Dedifferentiated amniotic fluid mesenchymal stem cell (primary cell): ENCODE results near the gene SRCAP.
"Not testable (repeated sequence)": the region's sequence is repeated elsewhere in the genome, so short reads cannot be mapped to it uniquely, and the experiment has no call there.

ENCODE experiments used
- DNase-seq: peaks from one replicate; pipeline ENCODE4 v3.0.0-alpha.2; 2016; ENCODE audit errors: extremely low spot score

The SRCAP gene

DNA sequence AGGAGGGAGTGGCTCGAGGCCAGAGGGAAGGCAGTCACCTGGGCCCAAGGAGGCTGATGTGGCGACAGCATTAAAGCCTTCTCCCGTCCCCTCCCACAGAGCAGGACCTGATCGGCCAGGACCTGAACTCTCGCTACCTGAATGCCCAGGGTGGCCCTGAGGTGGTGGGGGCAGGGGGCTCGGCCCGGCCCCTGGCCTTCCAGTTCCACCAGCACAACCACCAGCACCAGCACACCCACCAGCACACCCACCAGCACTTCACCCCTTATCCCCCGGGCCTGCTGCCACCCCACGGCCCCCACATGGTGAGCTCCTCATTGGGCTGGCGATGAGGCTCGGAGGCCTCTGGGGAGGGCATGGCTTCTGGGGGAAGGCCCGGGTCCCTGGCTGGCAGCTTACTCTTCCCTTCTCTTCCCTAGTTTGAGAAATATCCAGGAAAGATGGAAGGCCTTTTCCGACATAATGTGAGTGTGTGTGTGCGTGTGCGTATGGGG, 34.3 kb upstream of the SRCAP start:
- no peak for DNase-seq

DNA sequence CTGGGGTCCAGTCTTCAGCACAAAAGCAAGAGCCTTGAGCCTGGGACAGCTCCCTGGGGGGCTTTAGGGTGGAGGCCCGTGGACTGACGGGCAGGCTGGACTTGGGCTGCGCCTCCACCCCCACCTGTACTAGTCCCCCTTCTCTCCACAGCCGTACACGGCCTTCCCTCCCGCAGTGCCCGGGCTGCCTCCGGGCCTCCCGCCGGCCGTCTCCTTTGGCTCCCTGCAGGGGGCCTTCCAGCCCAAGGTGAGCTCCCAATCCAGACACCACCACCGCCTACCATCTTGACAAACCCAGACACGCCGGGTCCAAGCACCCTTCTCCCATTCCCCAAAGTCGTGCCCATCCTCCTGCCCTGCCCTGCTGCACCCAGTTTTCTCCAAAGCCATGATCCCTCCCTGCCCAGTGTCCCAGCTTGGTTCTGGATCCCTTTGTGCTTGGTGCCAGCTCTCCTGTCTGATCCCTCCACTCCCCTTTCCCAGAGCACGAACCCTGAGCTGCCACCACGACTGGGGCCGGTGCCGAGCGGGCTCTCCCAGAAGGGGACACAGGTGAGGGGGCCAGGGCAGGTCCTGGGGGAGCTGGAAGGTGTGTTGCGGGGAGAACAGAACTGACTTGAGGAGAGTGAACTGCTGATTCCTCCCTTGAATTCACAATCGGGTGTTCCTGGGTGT, 33.7 kb upstream of the SRCAP start:
- no peak for DNase-seq

DNA sequence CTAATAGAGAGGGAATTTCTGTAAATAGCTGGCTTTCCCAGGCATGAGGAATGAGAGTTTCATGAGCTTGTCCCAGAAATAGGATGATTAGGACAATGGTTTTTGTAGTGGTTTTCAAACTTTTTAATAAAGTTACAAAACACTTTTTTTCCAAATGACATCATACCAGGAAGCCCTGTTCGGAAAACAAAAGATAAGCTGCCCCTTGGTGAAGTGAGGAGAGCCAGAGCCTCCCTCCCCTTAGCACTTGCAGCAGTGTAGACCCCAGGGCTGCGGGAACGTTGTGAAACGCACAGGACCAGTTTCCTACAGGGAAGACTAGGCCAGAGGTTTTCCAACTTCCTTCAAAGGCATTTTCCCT, 33.2 kb upstream of the SRCAP start:
- no peak for DNase-seq

DNA sequence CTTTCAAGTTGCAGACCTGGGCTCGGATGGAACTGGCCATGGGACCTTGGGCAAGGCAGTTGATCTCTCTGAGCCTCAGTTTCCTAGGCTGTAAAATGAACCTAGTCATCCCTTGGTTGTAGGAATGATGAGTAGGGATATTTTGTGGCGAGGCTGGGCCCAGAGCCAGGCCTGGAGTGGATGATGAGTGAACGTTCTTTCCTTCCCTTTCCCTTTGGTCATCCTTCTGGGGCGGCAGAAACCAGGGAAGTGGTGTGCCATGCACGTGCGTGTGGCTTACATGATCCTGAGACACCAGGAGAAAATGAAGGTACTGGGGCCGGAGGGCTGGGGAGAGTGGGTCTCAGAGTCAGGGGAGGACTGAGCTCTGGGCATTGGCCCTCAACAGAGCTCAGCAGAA, 32.3 kb upstream of the SRCAP start:
- no peak for DNase-seq

DNA sequence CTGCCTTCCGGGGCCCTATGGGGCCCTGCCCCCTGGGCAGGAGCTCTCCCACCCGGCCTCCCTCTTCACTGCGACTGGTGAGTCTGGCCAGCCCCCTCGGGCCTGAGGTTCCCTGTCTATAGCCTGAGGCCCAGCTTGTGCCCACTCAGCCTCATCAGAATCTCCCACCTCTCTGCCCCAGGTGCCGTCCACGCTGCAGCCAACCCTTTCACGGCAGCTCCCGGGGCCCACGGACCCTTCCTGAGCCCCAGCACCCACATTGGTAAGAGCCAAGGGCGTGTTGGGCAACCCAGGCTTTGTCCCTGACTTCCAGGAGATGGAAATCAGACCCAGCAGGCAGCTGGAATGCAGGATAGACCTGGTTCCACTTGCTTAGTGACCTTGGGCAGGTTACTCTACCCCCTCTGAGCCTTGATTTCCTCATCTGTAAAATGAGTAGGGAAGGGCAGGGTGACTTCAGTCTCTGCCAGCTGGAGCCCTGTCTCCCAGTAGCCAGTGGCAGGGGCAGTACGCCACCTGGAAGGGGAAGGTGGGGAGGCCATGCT, 31.5 kb upstream of the SRCAP start:
- no peak for DNase-seq

DNA sequence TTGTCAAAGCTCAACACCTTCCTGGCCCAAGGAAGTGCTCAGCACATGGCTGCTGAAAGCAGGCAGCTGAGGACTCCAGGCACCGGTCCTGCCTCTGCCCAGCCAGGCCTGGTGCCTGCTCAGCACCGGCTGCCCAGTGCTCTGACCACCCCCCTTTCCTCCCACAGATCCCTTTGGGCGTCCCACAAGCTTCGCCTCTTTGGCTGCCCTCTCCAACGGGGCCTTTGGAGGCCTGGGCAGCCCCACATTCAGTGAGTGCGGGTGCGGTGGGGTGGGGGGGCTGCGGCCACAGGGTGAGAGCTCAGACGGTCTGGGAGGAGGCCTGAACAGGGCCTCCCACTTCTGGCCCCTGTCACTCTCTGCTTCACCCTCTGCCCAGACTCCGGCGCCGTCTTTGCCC, 30.6 kb upstream of the SRCAP start:
- no peak for DNase-seq

DNA sequence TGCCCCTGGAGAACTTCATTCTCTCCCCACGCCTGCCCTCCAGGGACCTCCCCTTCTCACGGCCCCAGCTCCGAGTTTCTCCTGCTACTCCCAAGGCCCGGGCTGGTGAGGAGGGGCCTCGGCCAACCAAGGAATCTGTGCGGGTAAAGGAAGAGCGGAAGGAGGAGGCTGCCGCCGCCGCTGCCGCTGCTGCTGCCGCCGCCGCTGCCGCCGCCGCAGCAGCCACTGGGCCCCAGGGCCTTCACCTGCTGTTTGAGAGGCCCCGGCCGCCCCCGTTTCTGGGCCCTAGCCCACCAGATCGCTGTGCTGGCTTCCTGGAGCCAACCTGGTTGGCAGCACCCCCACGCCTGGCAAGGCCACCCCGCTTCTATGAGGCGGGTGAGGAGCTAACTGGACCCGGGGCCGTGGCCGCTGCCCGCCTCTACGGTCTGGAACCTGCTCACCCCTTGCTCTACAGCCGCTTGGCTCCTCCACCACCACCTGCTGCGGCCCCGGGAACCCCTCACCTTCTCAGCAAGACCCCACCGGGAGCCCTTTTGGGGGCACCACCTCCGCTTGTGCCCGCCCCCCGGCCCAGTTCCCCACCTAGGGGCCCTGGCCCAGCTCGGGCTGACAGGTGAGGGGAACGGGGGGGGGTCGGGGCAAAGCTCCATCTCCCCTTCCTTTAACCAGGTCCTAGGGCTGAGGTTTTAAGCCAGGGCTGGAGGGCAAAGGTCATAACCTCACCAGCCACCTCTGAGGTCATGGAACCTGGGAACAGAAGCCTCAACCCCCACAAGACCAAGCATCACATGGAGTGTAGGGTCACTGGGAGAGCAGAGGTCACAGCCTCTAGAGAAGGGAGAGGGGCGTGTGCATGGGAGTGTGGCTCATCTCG, 29.7 kb upstream of the SRCAP start:
- DNase-seq = no peak

DNA sequence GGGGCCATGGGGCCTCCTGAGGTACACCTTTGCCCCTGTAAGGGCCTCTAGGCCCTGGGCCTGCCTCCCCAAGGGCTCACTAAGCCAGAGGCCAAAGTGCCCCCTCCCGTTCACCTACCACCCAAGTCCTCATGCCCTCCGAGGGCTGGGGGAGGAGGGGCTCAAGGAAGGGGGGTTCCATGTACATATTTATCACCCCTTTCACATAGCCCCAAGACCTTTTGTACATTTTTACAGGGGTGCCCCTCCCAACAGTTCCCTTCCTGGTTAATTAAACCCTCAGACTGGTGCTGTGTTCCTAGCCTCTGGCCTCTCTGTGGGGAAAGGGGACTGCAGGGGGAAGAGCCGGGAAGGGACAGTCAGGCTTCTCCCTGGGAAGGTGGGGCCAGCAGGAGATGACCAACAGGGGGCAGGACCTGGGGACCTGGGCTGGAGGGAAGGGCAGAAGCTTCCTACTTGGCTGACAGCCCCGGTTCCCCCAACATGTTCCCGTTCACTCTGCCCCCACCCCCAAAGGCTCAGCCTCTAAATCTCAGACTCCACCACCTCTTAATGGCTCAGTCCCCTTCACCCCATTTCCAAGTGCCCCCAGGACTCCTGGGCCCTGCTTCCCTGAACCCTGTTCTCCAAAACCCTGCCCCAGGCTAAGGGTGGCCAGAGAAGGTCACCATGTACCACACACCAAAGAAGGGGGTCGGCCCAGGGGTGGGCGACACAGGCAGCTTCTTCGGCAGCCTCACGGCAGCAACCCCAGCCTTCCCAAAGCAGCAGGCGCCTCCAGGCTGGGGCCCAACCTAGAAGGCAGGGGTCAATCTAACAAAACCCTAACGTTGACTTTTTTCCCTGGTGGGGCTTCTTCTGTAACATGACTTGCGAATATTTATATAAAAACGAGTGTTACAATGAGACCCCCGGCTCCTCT, 28.8 kb upstream of the SRCAP start:
- DNase-seq = no peak

DNA sequence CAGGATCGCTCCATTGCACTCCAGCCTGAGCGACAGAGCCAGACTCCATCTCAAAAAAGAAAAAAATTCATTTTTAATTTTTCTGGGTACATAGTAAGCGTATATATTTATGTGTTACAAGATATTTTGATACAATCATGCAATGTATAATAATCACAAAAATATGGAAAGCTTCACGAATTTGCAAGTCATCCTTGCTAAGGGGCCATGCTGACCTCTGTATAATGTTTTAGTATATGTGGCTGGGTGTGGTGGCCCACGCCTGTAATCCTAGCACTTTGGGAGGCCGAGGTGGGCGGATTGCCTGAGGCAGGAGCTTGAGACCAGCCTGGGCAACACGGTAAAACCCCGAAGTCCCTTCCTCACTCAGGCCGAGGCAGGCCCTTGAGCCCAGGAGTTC, 23.8 kb upstream of the SRCAP start:
- DNase-seq = no peak

DNA sequence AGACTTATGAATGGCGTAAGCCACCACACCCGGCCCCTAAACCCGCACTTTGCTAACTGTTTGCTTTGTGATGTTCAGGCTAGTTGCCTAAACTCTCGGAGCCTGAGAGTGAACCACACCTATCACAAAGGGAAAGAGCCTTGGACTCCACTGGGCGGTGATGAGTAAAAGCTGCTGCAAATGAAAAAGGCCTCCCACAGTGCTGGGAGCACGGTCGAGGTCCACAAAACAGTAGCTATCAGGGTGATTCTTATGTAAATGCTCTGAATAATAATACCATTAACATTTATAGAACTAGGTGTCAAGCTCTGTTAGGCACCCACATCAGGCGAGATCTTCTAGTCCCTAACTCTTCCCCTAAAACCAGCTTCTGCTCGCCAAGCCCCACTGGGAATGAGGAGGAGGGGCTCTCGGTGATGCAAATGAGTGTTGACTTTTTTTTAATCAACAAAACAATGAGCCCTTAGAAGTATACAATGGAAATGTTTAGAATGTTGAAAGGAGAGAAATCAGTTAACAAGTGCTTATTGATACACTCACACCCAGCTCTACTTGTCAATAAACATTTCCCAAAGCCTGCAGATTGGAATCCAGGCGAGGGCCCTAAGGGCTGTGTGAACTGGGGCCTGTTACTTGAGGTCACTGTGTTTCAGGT, 20.9 kb upstream of the SRCAP start:
- DNase-seq = no peak

DNA sequence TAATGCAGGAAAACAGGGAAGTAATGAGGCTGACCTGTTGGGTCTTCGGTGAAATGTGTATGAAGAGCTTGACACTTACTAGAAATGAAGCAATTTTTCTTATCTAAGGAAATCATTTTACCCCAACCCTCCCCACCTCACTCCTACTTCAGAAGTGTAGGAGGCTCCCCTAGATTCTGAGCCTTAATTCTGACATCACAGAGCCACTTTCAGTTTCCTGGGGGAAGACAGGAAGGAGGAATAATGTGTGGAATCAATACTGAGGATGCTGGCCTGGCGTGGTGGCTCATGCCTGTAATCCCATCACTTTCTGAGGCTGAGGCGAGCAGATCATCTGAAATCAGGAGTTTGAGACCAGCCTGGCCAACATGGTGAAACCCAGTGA, 20.4 kb upstream of the SRCAP start:
- no peak for DNase-seq

DNA sequence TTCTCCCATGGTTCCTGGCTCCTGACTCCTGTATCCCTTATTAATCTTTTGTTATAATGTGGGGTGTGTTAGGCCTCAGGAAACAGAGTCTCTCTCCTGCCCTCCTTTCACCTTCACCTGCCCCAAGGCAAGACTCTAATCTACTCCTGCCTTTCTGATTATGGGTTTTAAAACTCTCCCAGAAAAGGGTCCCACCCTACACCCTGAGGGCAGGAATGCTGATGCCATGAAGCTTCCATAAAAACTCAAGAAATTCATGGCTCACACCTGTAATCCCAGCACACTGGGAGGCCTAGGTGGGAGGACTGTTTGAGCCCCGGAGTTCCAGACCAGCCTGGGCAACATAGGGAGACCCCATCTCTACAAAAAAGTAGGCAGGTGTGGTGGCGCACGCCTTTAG, 18.6 kb upstream of the SRCAP start:
- no peak for DNase-seq

DNA sequence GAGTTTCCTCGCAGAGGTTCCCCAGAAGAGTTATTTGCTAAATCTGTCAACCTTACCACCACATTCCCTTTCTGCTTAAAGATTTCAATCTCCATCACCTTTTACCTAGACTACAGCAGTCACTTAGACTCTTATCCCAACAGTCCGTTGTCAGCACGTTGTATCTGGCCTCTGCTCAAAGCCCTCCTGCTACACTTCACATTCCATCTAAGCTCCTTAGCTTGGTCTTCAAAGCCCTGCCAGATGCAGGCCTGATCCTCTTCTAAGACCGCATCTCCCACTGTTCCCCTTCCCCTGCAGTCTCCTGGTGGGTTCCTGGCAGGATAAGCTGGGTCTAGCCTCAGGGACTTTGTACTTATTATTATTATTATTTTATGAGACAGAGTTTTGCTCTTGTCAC, 10.3 kb upstream of the SRCAP start:
- DNase-seq = no peak

DNA sequence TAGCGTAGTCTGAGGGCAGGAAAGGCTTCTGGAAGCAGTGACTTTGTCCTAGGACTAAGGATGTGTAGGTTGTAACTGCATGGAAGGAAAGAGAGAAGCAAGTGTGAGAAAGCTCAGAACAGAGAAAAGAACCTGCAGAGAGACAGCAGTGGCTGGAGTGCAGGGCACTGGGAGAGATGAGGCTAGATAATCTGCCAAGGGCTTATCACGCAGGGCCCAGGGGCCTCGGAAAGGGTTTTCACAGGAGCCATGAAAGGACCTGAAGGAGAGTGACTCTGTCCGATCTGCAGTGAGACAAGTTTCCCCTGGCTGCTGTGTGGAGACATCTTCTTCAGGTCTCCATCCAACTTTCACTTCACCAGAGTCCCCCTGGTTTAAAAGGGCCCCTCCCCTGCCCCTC, 7.1 kb upstream of the SRCAP start:
- no peak for DNase-seq

DNA sequence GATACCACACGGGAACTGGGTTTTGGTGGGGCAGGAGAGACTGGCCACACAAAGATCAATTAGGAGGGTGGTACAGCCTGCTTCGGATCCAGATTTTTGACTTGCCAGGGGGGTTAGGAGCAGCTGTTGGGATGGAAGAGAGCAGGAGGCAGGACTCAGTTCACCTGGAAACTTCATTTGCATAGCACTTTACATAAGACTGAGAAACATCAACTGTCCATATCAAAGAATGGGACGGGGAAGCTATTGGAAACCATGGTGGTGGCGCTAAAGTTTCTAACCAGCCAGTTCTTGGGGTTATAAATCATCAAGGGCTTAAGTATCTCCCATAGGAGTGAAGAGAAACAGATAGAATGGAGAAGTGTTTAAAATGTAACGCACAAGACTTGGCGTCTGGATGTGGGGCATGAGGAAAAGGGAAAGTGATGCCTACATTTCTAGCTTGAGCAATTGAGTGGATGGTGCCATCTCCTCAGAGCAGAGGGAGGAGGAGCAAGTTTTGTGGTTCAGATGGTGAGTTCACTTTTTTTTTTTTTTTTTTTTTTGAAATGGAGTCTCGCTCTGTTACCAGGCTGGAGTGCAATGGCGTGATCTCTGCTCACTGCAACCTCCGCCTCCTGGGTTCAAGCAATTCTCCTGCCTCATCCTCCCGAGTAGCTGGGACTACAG, 6.4 kb upstream of the SRCAP start:
- no peak for DNase-seq

DNA sequence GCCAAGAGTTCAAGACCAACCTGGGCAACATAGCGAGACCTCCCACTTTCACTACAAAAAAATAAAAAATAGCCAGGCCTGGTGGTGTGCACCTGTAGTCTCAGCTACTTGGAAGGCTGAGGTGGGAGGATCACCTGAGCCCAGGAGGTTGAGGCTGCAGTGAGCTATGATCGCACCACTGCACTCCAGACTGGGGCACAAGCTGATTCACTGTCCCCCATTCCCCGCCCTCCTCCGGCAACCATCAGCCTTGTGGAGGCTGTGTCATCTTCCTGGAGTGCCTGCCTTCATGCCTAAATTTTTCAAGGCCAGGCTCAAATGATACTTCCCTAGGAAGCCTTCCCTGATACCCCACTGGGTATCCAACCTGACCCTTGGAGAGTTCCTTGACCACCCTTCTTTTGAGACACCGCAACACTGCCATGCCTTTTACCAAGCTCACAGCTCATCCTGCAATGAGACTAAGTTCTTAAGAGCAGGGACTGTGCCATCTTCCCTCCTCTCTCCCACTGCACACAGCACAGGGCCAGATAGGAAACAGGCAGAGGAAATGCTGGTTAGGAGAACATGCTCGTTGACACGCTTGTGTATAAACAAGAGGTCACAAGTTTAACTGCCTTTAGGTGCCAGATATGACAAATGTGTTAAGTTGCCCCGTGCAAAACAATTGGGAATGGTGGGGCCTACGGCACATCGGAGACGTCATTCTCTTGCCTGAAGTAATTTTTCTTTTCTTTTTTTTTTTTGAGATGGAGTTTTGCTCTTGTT, 3.9 kb upstream of the SRCAP start:
- no peak for DNase-seq

DNA sequence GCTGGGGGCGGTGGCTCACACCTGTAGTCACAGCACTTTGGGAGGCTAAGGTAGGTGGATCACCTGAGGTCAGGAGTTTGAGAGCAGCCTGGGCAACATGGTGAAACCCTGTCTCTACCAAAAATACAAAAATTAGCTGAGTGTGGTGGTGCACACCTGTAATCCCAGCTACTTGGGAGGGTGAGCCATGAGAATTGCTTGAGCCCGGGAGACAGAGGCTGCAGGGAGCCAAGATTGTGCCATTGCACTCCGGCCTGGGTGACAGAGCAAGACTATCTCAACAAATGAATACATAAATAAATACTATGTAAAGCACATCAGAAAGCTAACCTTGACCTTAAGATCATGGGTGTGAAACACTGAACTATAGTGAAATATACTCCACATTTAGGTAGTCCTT, 2.3 kb upstream of the SRCAP start:
- DNase-seq = not testable (repeated sequence)

DNA sequence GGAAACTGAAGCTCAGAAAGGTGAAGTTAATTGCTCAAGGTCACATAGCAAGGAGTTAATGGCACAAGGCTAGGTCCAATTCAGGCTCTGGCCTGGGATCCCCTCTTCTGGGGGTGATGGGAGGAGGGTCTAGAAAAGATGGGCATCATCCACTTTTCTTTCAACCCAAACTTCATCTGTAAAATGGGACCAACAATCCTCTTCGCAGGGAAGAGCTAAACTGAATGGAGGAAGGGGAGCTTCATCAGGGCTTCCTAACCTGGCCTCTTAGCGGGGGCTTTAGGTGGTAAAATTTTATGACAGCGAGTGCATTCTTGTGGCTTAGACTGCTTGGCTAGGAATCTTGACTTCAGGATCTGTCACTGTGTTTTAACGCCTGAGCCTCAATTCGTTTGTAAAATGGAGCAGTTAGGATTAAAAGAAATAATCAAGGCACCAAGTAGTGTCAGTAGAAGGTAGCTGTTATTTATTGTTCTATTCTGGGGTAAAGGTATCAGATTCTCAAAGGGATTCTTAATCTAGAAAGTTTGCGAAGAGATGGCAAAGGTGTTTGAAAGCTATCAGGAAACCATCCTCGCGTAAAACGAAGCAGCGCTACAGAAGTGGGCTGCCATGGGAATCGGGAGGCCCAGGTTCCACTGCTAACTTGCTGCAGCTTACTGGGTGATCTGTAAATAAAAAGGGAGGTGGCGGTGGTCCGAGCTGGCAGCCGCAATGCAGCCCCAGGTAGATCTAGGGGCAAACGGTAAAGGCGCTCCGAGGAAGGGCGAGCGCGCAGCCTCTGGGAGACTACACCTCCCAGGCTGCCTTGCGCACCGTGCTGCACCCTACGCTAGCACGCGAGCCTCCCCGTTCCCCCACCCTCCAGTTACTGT, 1.5 kb upstream of the SRCAP start:
- DNase-seq = no peak

DNA sequence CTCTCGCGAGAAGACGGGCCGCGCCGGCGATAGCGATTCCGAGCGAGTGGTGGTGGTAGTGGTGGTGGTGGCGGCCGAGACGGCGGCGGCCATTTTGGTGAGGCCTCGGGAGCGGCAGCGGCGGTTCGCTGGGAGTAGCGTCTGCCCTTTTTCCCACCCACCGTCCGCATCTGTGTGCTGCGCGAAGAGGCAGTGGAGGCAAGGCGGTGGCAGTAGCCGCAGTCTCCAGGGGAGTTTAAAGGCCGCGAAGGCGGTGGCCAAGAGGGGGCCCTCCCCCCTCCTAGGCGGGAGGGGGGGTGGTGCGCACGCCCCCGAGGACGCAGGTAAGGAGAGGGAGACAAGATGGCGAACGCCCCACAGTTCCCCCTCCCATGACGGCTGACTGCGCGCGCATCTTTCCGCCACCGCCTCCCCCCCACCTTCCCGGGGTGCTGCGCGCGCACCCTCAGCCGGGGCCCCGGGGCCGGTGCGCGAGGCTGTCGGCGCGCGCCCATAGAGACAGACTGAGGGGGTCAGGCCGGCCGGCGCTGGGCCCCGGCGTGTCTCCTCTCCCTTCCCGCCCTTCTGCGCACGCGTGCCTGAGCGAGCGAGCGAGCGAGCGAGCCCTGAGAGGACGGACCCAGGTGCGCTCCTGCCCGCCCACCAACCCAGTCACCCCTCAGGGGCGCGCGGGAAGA, 694 bp upstream of the SRCAP start:
- peak; percentile 92 for DNase-seq
